Adipocyte (in vitro differentiated cells): ENCODE measurements around the gene CD276.
A peak's percentile ranks its signal among the peaks of the same experiment; 100 is the strongest.

Experiments used
- DNase-seq: peaks from one replicate; pipeline ENCODE4 v3.0.0-alpha.2; 2015; ENCODE audit warnings: low read depth
- H3K27me3 ChIP-seq: replicated peaks from 2 replicates; pipeline ENCODE4 v1.7.0; 2013; ENCODE audit warnings: mild to moderate bottlenecking, low read length, moderate library complexity; ENCODE audit not compliant: control insufficient read depth, insufficient read depth
- H3K36me3 ChIP-seq: 2 replicates; pipeline ENCODE4 v1.7.0; 2013; ENCODE audit warnings: low read length, mild to moderate bottlenecking, moderate library complexity; ENCODE audit not compliant: control insufficient read depth, insufficient read depth, severe bottlenecking
- H3K4me1 ChIP-seq: 2 replicates; pipeline ENCODE4 v1.7.0; 2013; ENCODE audit warnings: mild to moderate bottlenecking, low read length, moderate library complexity; ENCODE audit not compliant: control insufficient read depth, insufficient read depth
- H3K4me3 ChIP-seq: 2 replicates; pipeline ENCODE4 v1.7.0; 2013; ENCODE audit warnings: mild to moderate bottlenecking, low read length, moderate library complexity
- H3K9ac ChIP-seq: 2 replicates; pipeline ENCODE4 v1.7.0; 2013; ENCODE audit warnings: mild to moderate bottlenecking, low read length, moderate library complexity
- H3K9me3 ChIP-seq: 2 replicates; pipeline ENCODE4 v1.7.0; 2013; ENCODE audit warnings: mild to moderate bottlenecking, low read length, moderate library complexity; ENCODE audit not compliant: control insufficient read depth

The CD276 gene

DNA sequence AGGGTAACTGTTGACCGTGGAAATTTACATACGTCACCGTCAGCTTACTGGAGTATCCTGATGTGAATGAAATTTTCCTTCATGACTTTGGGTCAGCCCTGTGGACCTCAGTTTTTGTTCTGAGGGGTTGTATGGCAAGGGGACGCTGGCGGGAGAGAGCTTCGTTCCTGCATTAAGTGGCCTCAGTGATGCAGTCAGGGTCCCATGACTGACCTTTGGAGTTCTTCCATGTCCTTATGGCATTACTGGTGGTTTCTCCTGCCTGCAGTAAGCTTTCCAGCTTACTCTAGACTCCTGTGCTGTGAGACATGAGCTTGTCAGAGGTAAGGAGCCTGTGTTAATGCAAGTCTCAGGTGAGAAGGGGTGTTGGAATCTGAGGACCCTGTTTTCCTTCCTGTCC lies 1.8 kb downstream of the CD276 start:
- no peaks in the 10 kb centered on the region for H3K27me3 ChIP-seq
- DNase-seq = no peak
- no peaks in the 10 kb centered on the region for H3K9me3 ChIP-seq
- H3K4me1 ChIP-seq = peaks cover 61% of the 10 kb centered on the region
- no peaks in the 10 kb centered on the region for H3K36me3 ChIP-seq
- H3K9ac ChIP-seq = peak overlapping the region; percentile 93
- H3K4me3 ChIP-seq = peak overlapping the region; percentile 88

DNA sequence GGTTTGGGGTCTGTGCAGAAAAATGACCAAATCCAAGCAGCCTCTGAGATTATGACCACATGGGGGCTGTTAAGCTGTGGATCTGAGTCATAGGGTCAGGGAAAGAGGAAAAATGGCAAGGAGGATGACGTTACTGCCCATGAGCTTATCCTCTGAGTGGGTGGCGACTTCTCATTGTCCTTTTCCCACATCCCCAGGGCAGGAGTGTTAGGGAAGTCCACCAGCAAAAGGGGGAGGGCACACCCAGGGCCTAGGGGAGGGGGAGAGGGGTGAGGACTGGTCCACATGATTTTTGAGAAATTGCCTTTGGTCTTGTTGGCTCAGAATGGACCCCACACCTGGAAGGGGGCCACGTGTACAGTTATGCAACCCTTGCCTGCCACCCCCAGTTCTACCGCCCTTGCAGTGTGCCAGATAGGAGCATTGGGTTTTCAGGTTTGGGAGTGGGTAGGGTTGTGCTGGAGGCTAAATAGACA lies 2.6 kb downstream of the CD276 start:
- H3K9ac ChIP-seq = peak overlapping the region; percentile 93
- no peaks in the 10 kb centered on the region for H3K9me3 ChIP-seq
- no peaks in the 10 kb centered on the region for H3K27me3 ChIP-seq
- DNase-seq = peak; percentile 79
- H3K36me3 ChIP-seq = no peaks in the 10 kb centered on the region
- H3K4me3 ChIP-seq = peak overlapping the region; percentile 88
- peaks cover 69% of the 10 kb centered on the region for H3K4me1 ChIP-seq

DNA sequence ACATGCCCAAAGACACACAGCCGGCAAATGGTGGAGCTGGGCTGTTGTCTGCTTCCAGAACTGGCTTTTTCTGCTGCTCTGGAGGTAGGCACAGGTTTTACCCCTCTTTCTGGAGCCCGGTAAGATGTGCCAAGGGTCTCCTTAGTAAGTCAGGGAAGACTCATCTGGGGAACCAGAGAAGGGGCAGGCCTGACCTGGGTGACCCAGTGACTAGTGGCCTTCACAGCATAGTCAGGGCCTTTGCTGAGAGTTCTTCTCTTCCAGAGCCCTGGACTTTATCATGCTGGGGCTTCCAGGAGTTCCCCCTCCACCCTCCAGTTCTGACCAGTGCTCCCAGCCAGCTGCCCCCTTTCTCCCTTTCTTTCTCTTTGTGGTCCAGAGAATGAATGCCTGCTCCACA lies 3.2 kb downstream of the CD276 start:
- Histone ChIP-seq H3K36me3 (no peaks in the 10 kb centered on the region), H3K27me3 (no peaks in the 10 kb centered on the region), H3K4me3 (peak overlapping the region; percentile 88), H3K9ac (peak overlapping the region; percentile 60), H3K9me3 (no peaks in the 10 kb centered on the region), H3K4me1 (peaks cover 74% of the 10 kb centered on the region)
- no peak for DNase-seq

DNA sequence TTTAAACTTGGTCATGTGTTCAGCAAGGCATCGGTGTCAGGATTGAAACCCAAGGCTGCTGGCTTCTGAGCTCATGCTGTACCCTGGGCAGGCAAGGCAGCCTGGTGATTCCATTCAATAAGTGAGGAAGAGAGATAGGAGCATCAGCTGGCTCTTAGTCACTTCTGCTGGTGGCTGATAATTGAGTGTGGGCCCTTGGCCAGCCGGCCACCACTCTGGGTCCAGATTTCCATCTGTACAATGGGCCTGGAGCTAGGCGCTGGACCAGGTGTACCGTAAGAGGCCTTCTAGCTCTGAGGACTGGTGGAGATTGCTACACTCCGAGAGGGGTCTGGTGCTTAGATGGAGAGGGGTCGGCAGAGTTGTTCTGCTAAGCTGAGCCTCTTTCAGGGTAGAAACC lies 4.3 kb downstream of the CD276 start:
- DNase-seq = no peak
- Histone ChIP-seq H3K4me3 (peak overlapping the region; percentile 88), H3K27me3 (no peaks in the 10 kb centered on the region), H3K36me3 (no peaks in the 10 kb centered on the region), H3K9ac (peak overlapping the region; percentile 60), H3K4me1 (peaks cover 75% of the 10 kb centered on the region), H3K9me3 (no peaks in the 10 kb centered on the region)

DNA sequence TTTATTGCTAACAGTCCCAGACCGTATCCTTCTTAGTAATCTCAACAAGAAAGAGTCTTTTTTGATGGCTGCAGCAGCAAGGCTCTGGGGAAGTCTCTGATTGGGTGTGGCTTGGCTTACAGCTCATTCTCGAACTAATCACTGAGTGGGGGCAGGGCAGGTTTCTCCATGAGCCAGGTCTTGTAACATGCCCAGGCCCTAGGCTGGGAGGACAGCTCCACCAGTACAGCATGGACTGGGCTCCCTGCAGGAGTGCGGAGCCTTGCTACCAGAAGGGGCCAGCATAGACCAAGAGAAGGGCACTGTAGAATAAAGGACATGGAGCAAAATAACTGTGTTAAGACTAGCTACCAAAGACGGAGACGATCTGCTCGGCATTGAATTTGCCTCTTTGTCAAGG lies 7.2 kb downstream of the CD276 start:
- H3K9me3 ChIP-seq = no peaks in the 10 kb centered on the region
- DNase-seq = peak; percentile 65
- H3K4me3 ChIP-seq = peak overlapping the region; percentile 42
- H3K36me3 ChIP-seq = no peaks in the 10 kb centered on the region
- no peaks in the 10 kb centered on the region for H3K27me3 ChIP-seq
- peak overlapping the region; percentile 63 for H3K9ac ChIP-seq
- peaks cover 91% of the 10 kb centered on the region for H3K4me1 ChIP-seq

DNA sequence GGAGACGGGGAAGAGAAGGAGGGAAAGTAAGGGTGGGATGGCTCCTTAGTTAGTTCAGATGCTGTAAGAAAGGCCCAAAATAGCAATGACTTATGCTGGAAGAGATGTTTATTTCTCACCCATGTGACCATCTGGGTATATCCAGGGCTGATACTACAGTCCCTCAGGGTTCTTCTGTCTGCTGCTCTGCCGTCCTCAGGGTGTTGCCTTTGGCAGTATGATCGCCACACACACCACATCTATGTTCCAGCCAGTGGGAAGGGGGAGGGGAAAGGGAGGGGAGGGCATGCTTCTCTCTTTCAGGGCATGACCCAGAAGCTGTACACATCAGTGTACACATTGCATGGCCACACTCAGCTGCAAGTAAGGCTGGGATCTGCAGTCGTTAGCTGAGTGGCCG lies 10.2 kb downstream of the CD276 start:
- peak overlapping the region; percentile 37 for H3K9ac ChIP-seq
- H3K9me3 ChIP-seq = no peaks in the 10 kb centered on the region
- no peak for DNase-seq
- no peaks in the 10 kb centered on the region for H3K27me3 ChIP-seq
- H3K36me3 ChIP-seq = peaks cover 14% of the 10 kb centered on the region
- H3K4me3 ChIP-seq = peak overlapping the region; percentile 43
- H3K4me1 ChIP-seq = peaks cover 78% of the 10 kb centered on the region

DNA sequence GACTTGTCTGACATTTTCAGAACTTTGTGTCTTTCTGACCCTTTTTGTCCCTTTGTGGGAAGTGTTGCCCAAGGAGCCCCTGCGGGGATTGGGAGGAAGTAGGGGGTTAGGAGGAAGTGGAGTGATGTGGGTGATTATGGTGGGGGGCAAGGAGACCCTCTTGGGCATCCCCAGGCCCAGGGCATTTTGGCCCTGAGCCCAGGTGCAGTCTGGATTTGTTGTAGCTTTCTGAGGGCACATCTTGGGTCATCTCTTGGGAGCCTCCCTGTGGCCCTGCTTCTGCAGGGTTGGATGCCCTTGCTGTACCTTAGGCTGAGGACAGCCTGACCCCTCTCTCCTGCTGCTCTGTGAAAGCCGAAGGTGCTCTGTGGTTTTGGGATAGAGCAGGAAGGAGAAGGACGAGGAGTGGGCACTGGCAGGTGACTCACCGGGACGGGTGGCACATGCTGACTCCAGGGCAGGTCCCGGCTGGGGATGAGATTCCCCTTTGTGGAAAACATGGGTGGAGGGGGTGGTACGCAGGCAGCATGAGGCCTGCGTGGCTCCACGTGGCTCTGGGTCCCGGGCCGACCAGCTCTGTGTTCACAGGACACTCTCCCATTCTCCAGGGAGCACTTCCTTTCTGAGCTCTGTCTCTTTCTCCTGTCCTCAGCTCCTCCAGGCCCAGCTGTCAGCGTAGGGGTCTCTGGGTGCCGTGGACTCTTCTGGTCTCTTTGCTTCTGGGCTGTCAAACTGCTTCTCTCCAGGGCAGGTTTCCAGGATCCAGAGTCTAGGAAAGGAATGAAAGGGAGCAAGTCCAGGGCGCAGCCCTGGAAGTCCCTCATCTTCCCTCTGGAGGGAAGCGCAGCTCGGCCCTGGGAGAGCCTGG lies 11.8 kb downstream of the CD276 start:
- DNase-seq = no peak
- Histone ChIP-seq H3K36me3 (peaks cover 23% of the 10 kb centered on the region), H3K27me3 (no peaks in the 10 kb centered on the region), H3K9me3 (no peaks in the 10 kb centered on the region), H3K9ac (peak overlapping the region; percentile 37), H3K4me3 (no peak overlapping the region), H3K4me1 (peaks cover 62% of the 10 kb centered on the region)

DNA sequence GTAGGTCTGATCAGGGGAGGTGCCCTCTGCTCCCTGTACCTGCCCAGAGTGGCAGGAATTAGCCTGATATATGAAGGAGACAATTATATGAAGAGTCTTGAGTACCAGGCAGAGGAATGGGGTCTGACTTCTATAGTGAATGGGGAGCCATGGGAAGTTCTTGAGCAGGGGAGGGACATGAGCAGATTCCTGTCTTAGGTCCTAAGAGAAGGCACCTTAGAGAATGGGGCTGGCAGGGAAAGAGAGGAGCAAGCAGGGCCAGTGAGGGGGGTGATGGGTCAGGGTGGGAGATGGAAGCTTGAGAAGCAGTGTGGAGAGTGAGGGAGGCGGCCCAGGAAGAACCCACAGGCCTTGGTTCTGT lies 12.4 kb downstream of the CD276 start:
- Histone ChIP-seq H3K27me3 (no peaks in the 10 kb centered on the region), H3K9me3 (no peaks in the 10 kb centered on the region), H3K9ac (peak overlapping the region; percentile 17), H3K4me1 (peaks cover 56% of the 10 kb centered on the region), H3K4me3 (no peak overlapping the region), H3K36me3 (peaks cover 29% of the 10 kb centered on the region)
- DNase-seq = no peak

DNA sequence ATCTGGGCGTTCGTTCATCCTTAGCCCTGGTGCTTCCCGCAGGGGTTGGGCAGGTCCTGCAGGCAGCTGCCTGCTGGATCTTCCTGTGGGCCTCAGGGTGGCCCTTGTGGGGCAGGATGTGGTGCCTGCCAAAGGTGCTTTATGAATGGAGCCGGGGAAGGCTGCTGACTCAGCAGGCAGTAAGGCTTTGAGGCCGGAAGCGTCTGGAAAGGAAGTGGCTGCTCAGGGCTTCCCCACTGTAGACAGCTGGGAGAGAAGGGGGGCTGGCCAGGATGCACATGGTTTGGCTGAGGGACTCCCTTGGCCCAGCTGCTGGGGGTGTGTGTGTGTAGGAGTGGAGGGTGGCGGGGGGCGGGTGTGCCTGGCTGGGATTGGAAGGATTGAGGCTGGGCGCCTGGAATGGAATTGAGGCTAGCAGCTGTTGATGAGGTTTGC lies 12.9 kb downstream of the CD276 start:
- Histone ChIP-seq H3K4me3 (no peak overlapping the region), H3K27me3 (no peaks in the 10 kb centered on the region), H3K4me1 (peaks cover 51% of the 10 kb centered on the region), H3K9ac (peak overlapping the region; percentile 17), H3K9me3 (no peaks in the 10 kb centered on the region), H3K36me3 (peaks cover 33% of the 10 kb centered on the region)
- DNase-seq = peak; percentile 76

DNA sequence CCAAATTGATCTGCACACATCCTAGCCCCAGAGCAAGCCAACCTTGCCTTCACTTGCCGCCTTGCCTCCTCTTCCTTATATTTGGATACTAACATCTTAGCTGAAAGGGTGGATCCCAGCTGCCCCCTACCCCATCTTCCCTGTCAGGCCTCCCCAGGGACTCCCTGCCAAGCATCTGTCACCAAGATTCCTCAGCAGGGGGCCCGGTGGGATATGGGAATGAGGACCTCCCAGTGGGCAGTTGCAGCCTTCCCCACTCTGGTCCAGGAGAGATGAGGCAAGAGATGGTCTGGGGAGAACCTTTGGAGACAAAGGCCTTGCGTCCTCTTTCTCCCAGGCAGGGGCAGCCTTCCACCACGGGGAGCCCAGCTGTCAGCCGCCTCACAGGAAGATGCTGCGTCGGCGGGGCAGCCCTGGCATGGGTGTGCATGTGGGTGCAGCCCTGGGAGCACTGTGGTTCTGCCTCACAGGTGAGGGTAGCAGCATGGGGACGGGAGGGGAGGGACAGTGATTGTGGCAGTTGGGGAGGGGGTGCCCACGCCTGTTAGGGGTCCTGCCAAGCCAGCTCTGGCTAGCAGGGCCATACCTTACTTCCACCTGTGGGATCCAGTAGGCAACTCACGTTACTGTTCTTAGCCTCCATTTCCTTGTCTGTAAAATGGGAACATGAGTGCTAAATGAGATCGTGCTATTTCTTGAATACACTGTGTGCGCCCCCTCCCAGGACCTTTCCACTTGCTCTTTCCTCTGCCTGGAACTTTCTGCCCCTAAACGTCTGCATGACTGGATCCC lies 15.3 kb downstream of the CD276 start:
- H3K36me3 ChIP-seq = peaks cover 52% of the 10 kb centered on the region
- no peaks in the 10 kb centered on the region for H3K9me3 ChIP-seq
- no peak overlapping the region for H3K4me3 ChIP-seq
- no peaks in the 10 kb centered on the region for H3K27me3 ChIP-seq
- no peak for DNase-seq
- peaks cover 36% of the 10 kb centered on the region for H3K4me1 ChIP-seq
- no peak overlapping the region for H3K9ac ChIP-seq

DNA sequence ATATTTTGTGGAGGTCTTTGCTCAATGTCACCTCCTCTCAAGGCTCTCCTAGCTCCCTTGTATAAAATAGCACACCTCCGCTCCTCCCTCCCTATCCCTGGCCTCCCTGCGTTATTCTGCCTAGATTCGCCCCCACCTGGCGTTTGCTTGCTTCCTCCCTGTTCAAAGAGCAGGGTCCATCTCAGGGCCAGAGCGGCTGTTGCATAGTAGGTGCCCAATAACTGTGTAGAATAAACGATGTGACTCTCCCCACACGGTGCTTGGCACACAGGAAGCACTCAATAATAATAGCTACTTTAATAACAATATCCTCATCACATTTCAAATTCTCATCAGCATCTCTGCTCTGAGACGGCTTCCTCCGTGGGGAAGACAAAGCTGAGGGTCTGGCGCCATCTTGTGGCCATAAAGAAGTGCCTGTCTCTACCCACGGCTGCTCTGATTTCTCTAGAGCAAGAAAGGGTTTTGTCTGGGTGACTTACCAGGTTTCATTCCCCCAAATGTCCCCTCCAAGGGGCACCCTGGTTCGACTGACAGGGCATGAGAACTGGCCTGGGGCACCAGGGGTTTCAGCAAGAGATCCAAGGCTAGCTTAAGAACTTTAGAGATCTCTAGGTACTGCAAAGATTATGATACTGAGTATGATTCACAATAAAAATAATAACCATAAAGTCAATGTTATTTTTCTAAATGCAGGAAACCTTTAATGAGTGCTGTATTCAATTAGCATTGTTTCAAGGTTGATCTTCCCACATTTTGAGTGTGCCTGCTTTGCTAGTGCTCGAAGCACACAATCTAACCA lies 16.1 kb downstream of the CD276 start:
- H3K36me3 ChIP-seq = peaks cover 60% of the 10 kb centered on the region

More for the DNA sequence above, 16.1 kb downstream of the CD276 start:
- Histone ChIP-seq H3K9me3 (no peaks in the 10 kb centered on the region), H3K4me1 (peaks cover 28% of the 10 kb centered on the region), H3K9ac (no peak overlapping the region), H3K4me3 (no peak overlapping the region), H3K27me3 (no peaks in the 10 kb centered on the region)
- DNase-seq = peak; percentile 93
